Heart left ventricle (tissue), 16 donors: ENCODE measurements around the gene FAM114A1. TPM values are rescaled to one million over a fixed set of nuclear protein-coding genes. Genes with fewer than 3 reads are reported as not detected.

Source experiments
- ATAC-seq, 4 donors: fragments of 200-7000 bp; cut with Tn5 transposase; one replicate each; pipeline ENCODE4 v1.9.1; 2020 to 2022; ENCODE audit warnings: moderate library complexity in 4 of 4, mild to moderate bottlenecking in 3 of 4, moderate number of reproducible peaks in 1 of 4
- DNase-seq, 5 donors: peaks; one replicate each; pipeline ENCODE4 v3.0.0-alpha.2; 2020
- H3K27ac ChIP-seq, 12 donors: fragments of 200-600 bp; sonication (generic) in 4 of 12; one replicate each; pipeline versions ENCODE4 v1.5.0 to v1.8.0; 2016 to 2022; ENCODE audit warnings: mild to moderate bottlenecking in 2 of 12
- H3K27me3 ChIP-seq, 9 donors: fragments of 200-600 bp; sonication (generic) in 2 of 9; one replicate each; pipeline versions ENCODE4 v1.5.1 to v1.8.0; 2016 to 2022; ENCODE audit warnings: mild to moderate bottlenecking in 3 of 9
- H3K36me3 ChIP-seq, 9 donors: fragments of 200-600 bp; sonication (generic) in 2 of 9; one replicate each; pipeline versions ENCODE4 v1.5.0 to v1.8.0; 2018 to 2022; ENCODE audit warnings: mild to moderate bottlenecking in 2 of 9
- H3K4me1 ChIP-seq, 12 donors: fragments of 200-600 bp; sonication (generic) in 4 of 12; one replicate each; pipeline versions ENCODE4 v1.5.0 to v1.8.0; 2016 to 2022; ENCODE audit warnings: mild to moderate bottlenecking in 3 of 12
- H3K4me3 ChIP-seq, 12 donors: fragments of 200-600 bp; sonication (generic) in 4 of 12; one replicate each; pipeline versions ENCODE4 v1.5.0 to v1.8.0; 2017 to 2022; ENCODE audit warnings: mild to moderate bottlenecking in 9 of 12, moderate library complexity in 4 of 12
- H3K9me3 ChIP-seq, 12 donors: fragments of 200-600 bp; sonication (generic) in 4 of 12; one replicate each; pipeline versions ENCODE4 v1.5.0 to v1.8.0; 2016 to 2022; ENCODE audit warnings: mild to moderate bottlenecking in 1 of 12
- CTCF ChIP-seq, 12 donors: fragments of 200-600 bp; sonication (generic) in 4 of 12; IDR thresholded peaks; one replicate each; pipeline versions ENCODE4 v1.5.0 to v1.8.0; 2018 to 2022; ENCODE audit warnings: antibody characterized with exemption in 12 of 12, mild to moderate bottlenecking in 5 of 12
- POLR2A ChIP-seq, 2 donors: fragments of 450-650 bp; IDR thresholded peaks; one replicate each; pipeline ENCODE4 v1.6.1; 2017; ENCODE audit warnings: antibody characterized with exemption in 2 of 2, mild to moderate bottlenecking in 2 of 2, moderate library complexity in 2 of 2
- WGBS, 4 donors: extraction: QIAGEN DNeasy Blood & Tissue Kit in 2 of 4; methylation state at CpG; one replicate each; pipeline versions ENCODE4 v1.1.5 to v1.1.7; 2013 to 2018; 5-methylcytosine and 5-hydroxymethylcytosine counted together
- intact Hi-C, 10 donors: fragments of 100-400 bp; cut with DNase I; formaldehyde crosslinking; loops; one replicate each; pipeline versions ENCODE4 v1.11.1 to v1.14.2; 2022
- long read RNA-seq, 3 donors: library from polyadenylated mRNA; unstranded; transcript quantifications; one replicate each; pipeline ENCODE4 v2.0.0, GENCODE V29; 2020 to 2021
- polyA plus RNA-seq, 2 donors: library from polyadenylated mRNA; stranded (reverse); fragments of 200-250 nt; gene quantifications; one replicate each; pipeline ENCODE4 v1.2.3, GENCODE V29; 2013
- total RNA-seq, 9 donors: library from RNA; depleted of rRNA in 2 of 9; stranded (reverse); fragments of >200 nt in 2 of 9; fragmentation: NEBNext Ultra II Directional in 3 of 9; extraction: Animal tissue kit (Norgen Biotek cat#: 25700) in 3 of 9; gene quantifications; one replicate each; pipeline versions ENCODE4 v1.1.0 to v1.2.4, GENCODE V29; 2016 to 2023
- donor health status: ischemic (EF 13 %, LVEDD 7.1; RV severe dilation, severe dysfunction).
- donor health status: healthy with polysubstance abuse.
- donor health status: DM: no; HTN: yes; CAD: no.
- donor health status: DM: no; HTN: no; CAD: no.
- donor health status: ischemic (EF 25% LVEDD 6.9; RV normal size, moderate dysfunction).
- donor health status: ischemic (EF 25% LVEDD 5.7; RV mildly dilated, moderate dysfunction).
- donor health status: healthy.
- donor health status: DM: yes; HTN: yes; CAD: no.
- donor health status: ischemic (EF 35%, LVEDD 5.7; RV mildly dilated, moderate dysfunction).
- donor health status: nonischemic (EF 11% LVEDD 7.7; RV severe dilation, severe dysfunction).
- donor health status: DM: yes; HTN: yes; CAD: no.
- donor health status: PGD.
- donor health status: ischemic (EF 29% LVEDD 5.4; RV normal size, mild dysfunction).
- donor health status: nonischemic (EF 23%, LVEDD 6.1; RV moderate dilation, normal function).

Gene FAM114A1
- 10 to 100 TPM; 11.4 to 41.5 (median 24.2) TPM for total RNA-seq
- polyA plus RNA-seq, result 10 to 100 TPM in 1 of 2 donors, 1 to 10 TPM in 1; 6.0 to 23.2 TPM
- long read RNA-seq, donor 1, partial matches to known transcripts, result 2 of 9 reads
- long read RNA-seq, donor 1, other reads (novel, unspliced or antisense), result 7 of 9 reads
- long read RNA-seq, donor 2, partial matches to known transcripts, result 26 of 43 reads
- long read RNA-seq, donor 2, other reads (novel, unspliced or antisense), result 17 of 43 reads
- long read RNA-seq, donor 3, full-length matches to known transcripts, result 3 of 13 reads
- long read RNA-seq, donor 3, partial matches to known transcripts, result 2 of 13 reads
- long read RNA-seq, donor 3, other reads (novel, unspliced or antisense), result 8 of 13 reads

GRCh38 chr4:38867478-38868058 is at the start of gene FAM114A1:
TSS of gene FAM114A1 (plus strand) at chr4:38867806. CDS start at chr4:38878079, 10,273 bp downstream.
- no peaks in the 10 kb centered on the region for H3K27me3 ChIP-seq
- ATAC-seq (peak; percentile 84 to 98 (median 95)), DNase-seq (peak; percentile 87 to 92 (median 88))
- 0 to 1% (median 1%) methylated on average over 18 to 66 of the region's 66 CpGs for WGBS, 4 donors
- no peaks in the 10 kb centered on the region for H3K9me3 ChIP-seq
- peak within 1 kb of the TSS; percentile 67 to 93 (median 88) for H3K4me3 ChIP-seq
- H3K4me1 ChIP-seq, result peaks cover 0 to 48% (median 16%) of the 10 kb centered on the region in 12 donors
- TF ChIP-seq POLR2A (IDR thresholded peaks at IDR 0.05), result no peak
- peak in 2 of 12 donors; percentile 8 to 13 for TF ChIP-seq CTCF (IDR thresholded peaks at IDR 0.05)
- H3K36me3 ChIP-seq, result peaks cover 0 to 19% (median 8%) of the 10 kb centered on the region in 9 donors
- peak within 1 kb of the TSS; percentile 75 to 96 (median 89) for H3K27ac ChIP-seq
- intact Hi-C loops, result loop anchor here in 3 of 10 donors (10.0 kb wide), 3 partner anchors 113 to 803 kb away; no protein-coding TSS in a partner anchor

GRCh38 chr4:38818441-38818976 is 49.1 kb upstream of the FAM114A1 start:
- WGBS, 4 donors, result 63 to 71% (median 66%) methylated on average over 5 of the region's 5 CpGs
- ATAC-seq (no peak), DNase-seq (no peak)
- Histone ChIP-seq H3K27ac (no peak overlapping the region), H3K4me1 (peaks cover 0 to 24% (median 0%) of the 10 kb centered on the region in 12 donors), H3K9me3 (peaks cover 0 to 17% (median 2%) of the 10 kb centered on the region in 12 donors), H3K4me3 (no peak overlapping the region), H3K27me3 (no peaks in the 10 kb centered on the region), H3K36me3 (no peaks in the 10 kb centered on the region)
- no peak for TF ChIP-seq CTCF (IDR thresholded peaks at IDR 0.05)
- no peak for TF ChIP-seq POLR2A (IDR thresholded peaks at IDR 0.05)
- intact Hi-C loops, result no loop called here

- TF ChIP-seq POLR2A (IDR thresholded peaks at IDR 0.05) (no peak), CTCF (IDR thresholded peaks at IDR 0.05) (no peak)
- H3K9me3 ChIP-seq, result peaks cover 0 to 17% (median 2%) of the 10 kb centered on the region in 12 donors
- no peak for DNase-seq
- no peaks in the 10 kb centered on the region for H3K36me3 ChIP-seq
- ATAC-seq, result no peak
- no peaks in the 10 kb centered on the region for H3K27me3 ChIP-seq
- peaks cover 0 to 16% (median 0%) of the 10 kb centered on the region in 12 donors for H3K4me1 ChIP-seq
- no peak overlapping the region for H3K27ac ChIP-seq
- H3K4me3 ChIP-seq, result no peak overlapping the region
- intact Hi-C loops, result no loop called here
- WGBS, 4 donors, result 70 to 80% (median 76%) methylated on average over 3 of the region's 3 CpGs
Measured at GRCh38 chr4:38819569-38819968, 48.0 kb upstream of the FAM114A1 start.
